DND-41 (cell line): ENCODE results near the gene MINDY4.
A peak's percentile ranks its signal among the peaks of the same experiment; 100 is the strongest.

Experiments used
- ATAC-seq: fragments of 200-7000 bp; cut with Tn5 transposase; 3 replicates; pipeline ENCODE4 v1.9.1; 2021; ENCODE audit warnings: low read depth; ENCODE audit not compliant: insufficient read depth
- DNase-seq: peaks from one replicate; pipeline ENCODE4 v3.0.0-alpha.2; 2020
- H2AFZ ChIP-seq: 2 replicates; pipeline ENCODE4 v1.6.0; 2012; ENCODE audit warnings: low read depth, low read length
- H3K27ac ChIP-seq: 2 replicates; pipeline ENCODE4 v1.5.1; 2012; ENCODE audit warnings: low read length, inconsistent platforms
- H3K27me3 ChIP-seq: fragments of 200-600 bp; sonication (generic); 2 replicates; pipeline ENCODE4 v1.6.0; 2012; ENCODE audit warnings: low read length, mild to moderate bottlenecking, inconsistent platforms; ENCODE audit not compliant: insufficient read depth, poor library complexity
- H3K36me3 ChIP-seq: 2 replicates; pipeline ENCODE4 v1.5.1; 2012; ENCODE audit warnings: low read length, inconsistent platforms; ENCODE audit not compliant: insufficient read depth
- H3K4me1 ChIP-seq: 2 replicates; pipeline ENCODE4 v1.5.1; 2012; ENCODE audit warnings: mild to moderate bottlenecking, low read length; ENCODE audit not compliant: insufficient read depth
- H3K4me2 ChIP-seq: 2 replicates; pipeline ENCODE4 v1.6.0; 2012; ENCODE audit warnings: mild to moderate bottlenecking, moderate library complexity, low read length, inconsistent platforms; ENCODE audit not compliant: insufficient read depth
- H3K4me3 ChIP-seq, 2 experiments: fragments of 200-600 bp in 1 of 2; shearing (Covaris generic) in 1 of 2; 2 replicates each; pipeline ENCODE4 v1.5.1; 2012 to 2016; ENCODE audit warnings: inconsistent platforms in 2 of 2, low read length in 2 of 2, mild to moderate bottlenecking in 2 of 2, low read depth in 1 of 2, moderate library complexity in 1 of 2
- H3K79me2 ChIP-seq: 2 replicates; pipeline ENCODE4 v1.6.0; 2012; ENCODE audit warnings: low read length, inconsistent platforms; ENCODE audit not compliant: insufficient read depth
- H3K9ac ChIP-seq: 2 replicates; pipeline ENCODE4 v1.6.0; 2012; ENCODE audit warnings: low read depth, mild to moderate bottlenecking, inconsistent platforms, low read length, moderate library complexity
- H3K9me3 ChIP-seq: 2 replicates; pipeline ENCODE4 v1.5.1; 2012; ENCODE audit warnings: low read length, moderate library complexity, mild to moderate bottlenecking, inconsistent platforms; ENCODE audit not compliant: insufficient read depth, severe bottlenecking
- H4K20me1 ChIP-seq: 2 replicates; pipeline ENCODE4 v1.6.0; 2012; ENCODE audit warnings: low read length; ENCODE audit not compliant: insufficient read depth
- CTCF ChIP-seq: IDR thresholded peaks from 2 replicates; pipeline ENCODE4 v1.5.1; 2012; ENCODE audit warnings: borderline replicate concordance, low read length, moderate library complexity, mild to moderate bottlenecking; ENCODE audit not compliant: poor library complexity, severe bottlenecking; ENCODE audit errors: extremely low read depth
- EZH2 ChIP-seq: IDR thresholded peaks from 3 replicates; pipeline ENCODE4 v1.6.1; 2012; ENCODE audit warnings: borderline replicate concordance, low read depth, mild to moderate bottlenecking, moderate library complexity, low read length, inconsistent platforms; ENCODE audit not compliant: severe bottlenecking

The MINDY4 gene

GRCh38 chr7:30923009-30923773 is 152.0 kb downstream of the MINDY4 start:
- H3K9me3 ChIP-seq, result no peaks in the 10 kb centered on the region
- H4K20me1 ChIP-seq, result no peaks in the 10 kb centered on the region
- no peaks in the 10 kb centered on the region for H3K27me3 ChIP-seq
- TF ChIP-seq CTCF (no peak), EZH2 (no peak)
- no peak overlapping the region for H3K4me2 ChIP-seq
- ATAC-seq, result no peak
- no peaks in the 10 kb centered on the region for H3K36me3 ChIP-seq
- H3K4me1 ChIP-seq, result no peaks in the 10 kb centered on the region
- no peak overlapping the region for H3K4me3 ChIP-seq
- DNase-seq, result no peak
- H2AFZ ChIP-seq, result no peak overlapping the region
- H3K9ac ChIP-seq, result no peak overlapping the region
- no peak overlapping the region for H3K27ac ChIP-seq
- H3K79me2 ChIP-seq, result no peaks in the 10 kb centered on the region

- TF ChIP-seq CTCF (no peak), EZH2 (no peak)
- no peak for DNase-seq
- H4K20me1 ChIP-seq, result no peaks in the 10 kb centered on the region
These were observed 152.7 kb downstream of the MINDY4 start for GRCh38 chr7:30923774-30924413.

GRCh38 chr7:30924624-30925023 is 153.4 kb downstream of the MINDY4 start:
- peaks cover under 1% of the 10 kb centered on the region for H3K27me3 ChIP-seq
- H3K79me2 ChIP-seq, result no peaks in the 10 kb centered on the region
- no peak overlapping the region for H3K4me3 ChIP-seq
- H3K4me1 ChIP-seq, result no peaks in the 10 kb centered on the region
- H3K9ac ChIP-seq, result no peak overlapping the region
- H3K36me3 ChIP-seq, result no peaks in the 10 kb centered on the region
- DNase-seq (peak; percentile 0), ATAC-seq (no peak)
- no peak overlapping the region for H3K4me2 ChIP-seq
- H4K20me1 ChIP-seq, result no peaks in the 10 kb centered on the region
- no peak overlapping the region for H3K27ac ChIP-seq
- H3K9me3 ChIP-seq, result no peaks in the 10 kb centered on the region
- H2AFZ ChIP-seq, result no peak overlapping the region
- no peak for TF ChIP-seq CTCF
- no peak for TF ChIP-seq EZH2

More at GRCh38 chr7:30923774-30924413, 152.7 kb downstream of the MINDY4 start:
- Histone ChIP-seq H3K9ac (no peak overlapping the region), H3K27ac (no peak overlapping the region), H3K27me3 (no peaks in the 10 kb centered on the region), H3K4me3 (no peak overlapping the region), H2AFZ (no peak overlapping the region), H3K36me3 (no peaks in the 10 kb centered on the region), H3K4me1 (no peaks in the 10 kb centered on the region), H3K4me2 (no peak overlapping the region), H3K9me3 (no peaks in the 10 kb centered on the region), H3K79me2 (no peaks in the 10 kb centered on the region)
- no peak for ATAC-seq
